Skin epidermis (tissue), 12 donors: Measurements from ENCODE around the gene ZNF568.
A peak's percentile ranks its signal among the peaks of the same experiment; 100 is the strongest.

ENCODE experiments used
- H3K27ac ChIP-seq, 21 experiments: fragments of 200-600 bp; sonication (generic) in 11 of 21; one replicate each; pipeline ENCODE4 v1.5.0; 2020; ENCODE audit warnings: mild to moderate bottlenecking in 3 of 21, inconsistent platforms in 2 of 21, moderate library complexity in 2 of 21
- H3K4me3 ChIP-seq, 7 experiments: fragments of 200-600 bp; sonication (generic) in 2 of 7; one replicate each; pipeline ENCODE4 v1.5.0; 2020; ENCODE audit warnings: inconsistent platforms in 2 of 7, mild to moderate bottlenecking in 2 of 7, moderate library complexity in 1 of 7

Gene ZNF568

GRCh38 chr19:36997152-36997842, 81.2 kb downstream of the ZNF568 start:
- Histone ChIP-seq H3K27ac (no peak overlapping the region), H3K4me3 (no peak overlapping the region)

DNA sequence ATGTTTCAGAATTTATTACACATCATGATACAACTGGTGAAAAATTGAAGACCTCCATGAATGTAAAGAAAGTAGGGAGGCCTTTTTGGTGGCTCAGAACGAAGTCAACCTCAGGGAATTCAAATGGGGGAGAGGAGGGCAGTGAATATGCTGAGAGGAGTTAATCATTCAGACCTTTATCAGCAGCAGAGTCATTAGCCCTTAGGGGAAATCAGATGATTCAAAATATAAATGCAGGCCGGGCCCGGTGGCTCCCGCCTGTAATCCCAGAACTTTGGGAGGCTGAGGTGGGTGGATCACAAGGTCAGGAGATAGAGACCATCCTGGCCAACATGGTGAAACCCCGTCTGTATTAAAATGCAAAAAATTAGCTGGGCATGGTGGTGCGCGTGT, 81.7 kb downstream of the ZNF568 start:
- no peak overlapping the region for H3K4me3 ChIP-seq
- H3K27ac ChIP-seq = no peak overlapping the region

DNA sequence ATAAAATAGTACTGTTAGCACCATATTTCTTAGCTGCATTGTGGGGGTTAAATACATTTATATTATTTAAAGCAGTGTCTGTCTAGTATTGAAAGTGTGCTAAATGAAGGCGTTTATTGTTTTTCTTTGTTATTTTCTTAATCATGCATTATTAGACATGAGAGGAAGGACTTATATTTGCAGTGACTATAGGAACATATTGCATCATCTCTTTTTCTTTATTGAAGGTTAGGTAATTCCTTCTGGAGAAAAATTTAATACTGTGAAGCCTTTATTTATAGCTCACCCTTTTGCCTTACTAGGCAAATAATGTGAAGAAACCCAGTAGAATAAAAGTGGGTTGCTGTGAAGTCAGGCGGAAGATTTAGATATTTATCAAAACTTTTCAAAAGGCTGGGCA, 83.2 kb downstream of the ZNF568 start:
- Histone ChIP-seq H3K27ac (no peak overlapping the region), H3K4me3 (no peak overlapping the region)

DNA sequence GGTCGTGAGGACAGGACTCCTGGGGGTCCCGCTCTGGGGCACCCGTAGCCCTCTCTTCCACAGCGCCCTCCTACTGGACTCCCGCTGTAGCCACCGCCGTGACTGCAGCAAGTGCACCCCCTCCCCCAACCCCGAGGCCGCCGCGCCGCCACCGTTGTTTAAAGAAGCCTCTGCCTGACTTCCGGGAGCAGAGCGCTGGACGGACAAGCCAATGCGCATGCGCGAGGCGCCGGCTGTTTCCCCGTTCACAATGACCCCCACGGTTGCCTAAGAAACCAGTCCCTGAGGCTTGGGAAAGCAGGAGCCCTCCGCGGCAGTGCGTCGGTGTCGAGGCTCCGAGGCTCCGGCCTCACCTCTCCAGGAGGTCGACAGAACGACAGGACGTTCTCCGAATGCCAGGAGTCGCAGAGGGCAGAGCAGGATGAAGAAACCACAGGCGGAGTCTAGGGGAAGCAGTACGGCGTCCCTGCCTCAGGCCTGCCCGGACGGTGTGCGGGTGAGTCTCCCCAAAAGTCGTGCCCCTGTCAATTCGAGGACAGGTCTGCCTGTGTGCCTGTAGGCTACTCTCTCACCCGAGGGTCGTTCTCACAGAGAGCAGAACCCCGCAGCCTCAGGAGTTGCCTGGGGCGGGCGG, 91.6 kb downstream of the ZNF568 start:
- Histone ChIP-seq H3K4me3 (peak overlapping the region in 5 of 7 experiments; percentile 19 to 36 (median 31)), H3K27ac (peak overlapping the region in 2 of 21 experiments; percentile 40 to 58)

GRCh38 chr19:37009871-37010270, 93.7 kb downstream of the ZNF568 start:
- H3K4me3 ChIP-seq = no peak overlapping the region
- no peak overlapping the region for H3K27ac ChIP-seq

DNA sequence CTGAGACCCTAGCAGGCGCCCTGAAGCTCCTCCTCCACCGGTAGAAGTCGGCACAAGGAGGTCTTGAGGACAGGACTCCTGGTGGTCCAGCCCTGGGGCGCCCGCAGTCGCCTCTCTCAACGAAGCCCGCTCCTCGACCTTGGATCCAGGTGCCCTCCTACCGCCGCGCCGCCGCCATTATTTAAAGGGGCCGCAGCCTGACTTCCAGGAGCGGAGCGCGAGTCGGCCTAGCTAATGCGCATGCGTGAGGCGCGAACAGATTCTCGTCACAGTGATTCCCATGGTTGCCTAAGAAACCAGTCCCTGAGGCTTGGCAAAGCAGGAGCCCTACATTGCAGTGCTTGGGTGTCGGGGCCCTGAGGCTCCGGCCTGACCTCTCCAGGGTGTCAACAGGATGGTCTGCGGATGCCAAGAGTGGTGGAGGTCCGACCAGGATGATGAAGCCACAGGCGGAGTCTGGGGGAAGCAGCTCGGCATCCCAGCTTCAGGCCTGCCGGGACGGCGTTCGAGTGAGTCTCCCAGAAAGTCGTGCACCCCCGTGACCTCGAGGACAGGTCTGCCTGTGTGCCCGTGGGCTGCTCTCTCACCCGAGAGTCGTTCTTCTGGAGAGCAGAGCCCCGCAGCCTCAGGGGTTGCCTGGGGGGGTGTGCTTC, 96.1 kb downstream of the ZNF568 start:
- H3K4me3 ChIP-seq = no peak overlapping the region
- H3K27ac ChIP-seq = no peak overlapping the region

DNA sequence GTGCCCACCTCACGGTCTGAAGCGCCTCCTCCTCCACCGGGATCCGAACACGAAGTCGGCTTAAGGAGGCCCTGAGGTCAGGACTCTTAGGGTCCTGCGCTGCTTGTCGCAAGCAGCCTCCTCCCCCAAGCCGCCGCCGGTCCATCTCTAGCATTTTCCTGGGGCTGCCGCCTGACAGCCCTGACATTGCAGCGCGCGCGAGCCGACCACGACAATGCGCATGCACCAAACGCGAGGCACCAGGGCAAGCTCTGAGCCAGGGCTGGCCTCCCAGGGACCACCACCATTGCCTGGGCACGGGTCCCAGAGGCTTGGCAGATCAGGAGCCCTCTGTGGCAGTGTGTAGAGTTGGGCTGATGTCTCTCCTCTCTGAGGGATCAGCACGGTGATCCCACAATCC, 98.3 kb downstream of the ZNF568 start:
- H3K4me3 ChIP-seq = no peak overlapping the region
- H3K27ac ChIP-seq = no peak overlapping the region

DNA sequence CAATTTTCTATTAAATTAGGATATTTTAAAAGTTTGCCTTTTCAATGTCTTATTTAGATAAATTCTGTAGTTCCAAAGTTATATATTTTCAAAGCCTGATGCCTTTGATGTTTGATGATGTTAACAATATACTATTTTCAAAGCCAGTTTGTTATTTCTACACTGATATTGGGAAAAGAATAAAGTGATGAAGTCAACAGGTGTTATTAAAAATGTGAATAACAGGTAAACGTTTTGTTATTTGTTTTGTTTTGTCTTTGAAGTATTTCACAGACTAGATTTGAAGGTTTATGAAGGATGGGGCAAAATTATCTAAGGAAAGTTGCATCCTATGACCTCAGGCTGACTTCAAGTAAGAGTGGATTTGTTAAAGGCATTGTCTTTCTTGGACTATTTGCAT, 129.0 kb downstream of the ZNF568 start:
- H3K27ac ChIP-seq = no peak overlapping the region
- H3K4me3 ChIP-seq = no peak overlapping the region
